SIG-M5 treated with dmso at 0.1 percent for 504 hours (cell line): ENCODE data around the gene C6orf15.
A peak's percentile ranks its signal among the peaks of the same experiment; 100 is the strongest.

Experiments
- DNase-seq: peaks from one replicate; lab custom pipeline; 2025; ENCODE audit not compliant: unreplicated experiment; lab: John Stamatoyannopoulos, UW

C6orf15 gene

GRCh38 chr6:31131595-31131994, 19.2 kb upstream of the C6orf15 start:
- DNase-seq = no peak

DNA sequence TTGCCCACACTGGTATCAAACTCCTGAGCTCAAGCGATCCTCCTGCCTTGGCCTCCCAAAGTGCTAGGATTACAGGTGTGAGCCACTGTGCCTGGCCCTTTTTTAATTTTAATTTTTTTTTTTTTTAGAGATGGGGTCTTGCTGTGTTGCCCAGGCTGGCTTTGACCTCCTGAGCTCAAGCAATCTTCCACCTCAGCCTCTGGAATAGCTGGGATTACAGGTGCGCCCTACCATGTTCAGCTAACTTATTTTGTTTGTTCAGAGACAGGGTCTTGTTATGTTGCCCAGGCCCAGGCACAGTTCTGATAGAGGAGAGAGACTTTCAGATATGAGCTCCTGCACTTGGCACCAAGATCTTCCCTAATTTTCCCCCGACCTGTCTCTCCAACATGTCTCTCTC, 18.4 kb upstream of the C6orf15 start:
- DNase-seq = no peak

GRCh38 chr6:31129130-31129529, 16.8 kb upstream of the C6orf15 start:
- DNase-seq = no peak

DNA sequence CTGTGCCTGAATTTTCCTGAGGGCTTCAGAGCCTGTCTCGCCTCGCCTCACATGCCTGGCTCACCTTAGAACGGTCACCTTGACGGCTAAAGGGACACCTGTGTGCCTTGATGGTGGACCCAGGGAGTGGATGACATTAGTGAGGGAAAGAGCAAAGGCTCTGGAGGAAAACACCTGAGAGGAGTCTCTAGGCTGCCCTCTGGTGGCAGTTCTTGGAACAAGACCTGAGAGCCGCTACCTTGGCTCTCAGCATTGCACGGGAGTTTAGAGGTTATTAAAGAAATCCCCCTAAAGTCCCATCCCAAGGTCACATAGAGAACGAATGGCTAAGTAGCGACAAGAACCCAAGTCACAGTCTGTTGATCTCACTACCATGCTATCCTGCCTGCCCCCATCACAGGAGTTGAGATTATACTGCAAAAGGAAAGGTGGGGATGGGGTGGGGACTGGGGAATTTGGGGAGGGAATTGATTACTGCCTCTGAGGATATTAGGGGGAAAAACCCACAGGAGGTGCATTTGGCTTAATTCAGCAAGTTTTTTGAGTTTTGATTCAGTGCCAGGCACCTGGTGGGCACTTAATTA, 15.8 kb upstream of the C6orf15 start:
- DNase-seq = no peak

GRCh38 chr6:31126396-31127175, 14.2 kb upstream of the C6orf15 start:
- no peak for DNase-seq

GRCh38 chr6:31125586-31126363, 13.4 kb upstream of the C6orf15 start:
- no peak for DNase-seq

DNA sequence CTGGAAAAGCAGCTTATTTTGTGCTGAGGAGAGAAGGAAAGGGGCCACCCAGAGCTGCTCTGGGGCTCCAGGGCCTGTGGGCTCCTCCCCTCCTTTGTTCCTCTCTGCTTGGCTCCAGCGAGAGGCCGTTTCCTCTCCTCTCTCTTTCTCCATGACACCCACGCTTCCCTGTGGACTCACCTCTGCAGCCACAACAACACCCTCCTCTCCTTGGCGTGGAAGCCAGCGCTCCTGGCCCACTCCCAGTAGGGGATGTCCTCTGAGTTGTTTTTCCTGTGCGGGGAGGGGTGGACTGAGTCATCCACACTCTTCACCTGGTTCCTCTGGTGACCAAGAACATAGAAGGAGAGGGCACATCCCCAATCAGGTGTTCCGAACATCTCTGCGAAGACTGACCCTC, 12.8 kb upstream of the C6orf15 start:
- DNase-seq = no peak

DNA sequence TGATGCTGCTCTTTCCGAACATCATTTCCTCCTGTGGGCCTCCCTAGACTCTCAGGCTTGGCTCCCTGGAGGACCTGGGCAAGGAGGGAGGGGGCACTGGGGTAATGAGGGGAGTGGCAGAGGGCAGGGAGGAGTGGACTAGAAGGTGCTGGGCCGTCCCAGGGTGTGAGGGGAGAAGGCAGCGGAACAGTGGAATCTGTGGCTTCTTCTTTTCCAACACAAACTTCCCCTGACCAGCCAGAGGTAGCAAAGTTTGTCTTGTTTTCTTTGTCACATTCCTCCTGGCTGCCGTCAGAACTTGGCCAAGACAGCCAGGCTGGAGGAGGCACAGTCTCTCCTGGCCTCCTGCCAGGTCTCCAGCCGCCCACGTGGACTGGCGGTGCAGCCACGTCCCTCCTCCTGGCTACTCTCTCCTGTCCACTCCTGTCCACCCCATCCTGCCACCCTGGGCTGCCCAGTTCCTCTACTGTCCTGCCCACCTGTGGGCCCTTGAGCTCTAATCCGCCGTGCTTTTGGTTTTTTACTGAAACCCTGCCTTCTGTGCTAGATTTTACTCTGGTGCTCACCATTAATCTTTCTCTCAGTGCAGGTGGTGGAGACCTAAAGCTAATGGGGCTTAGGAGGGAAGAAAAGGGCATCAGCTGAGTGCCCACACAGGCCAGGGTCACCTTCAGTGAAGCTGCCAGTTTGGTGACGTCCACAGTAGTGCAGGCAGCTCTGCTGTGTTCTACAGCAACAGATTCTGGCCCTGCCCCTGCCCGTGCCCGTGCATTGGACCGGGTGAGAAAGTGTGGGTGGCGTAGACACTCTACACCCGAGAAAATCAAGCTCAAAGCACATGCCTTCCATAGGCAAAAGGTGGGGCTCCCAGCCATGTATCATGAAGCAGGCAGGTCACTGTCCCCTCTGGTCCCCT, 10.7 kb upstream of the C6orf15 start:
- DNase-seq = peak; percentile 13

DNA sequence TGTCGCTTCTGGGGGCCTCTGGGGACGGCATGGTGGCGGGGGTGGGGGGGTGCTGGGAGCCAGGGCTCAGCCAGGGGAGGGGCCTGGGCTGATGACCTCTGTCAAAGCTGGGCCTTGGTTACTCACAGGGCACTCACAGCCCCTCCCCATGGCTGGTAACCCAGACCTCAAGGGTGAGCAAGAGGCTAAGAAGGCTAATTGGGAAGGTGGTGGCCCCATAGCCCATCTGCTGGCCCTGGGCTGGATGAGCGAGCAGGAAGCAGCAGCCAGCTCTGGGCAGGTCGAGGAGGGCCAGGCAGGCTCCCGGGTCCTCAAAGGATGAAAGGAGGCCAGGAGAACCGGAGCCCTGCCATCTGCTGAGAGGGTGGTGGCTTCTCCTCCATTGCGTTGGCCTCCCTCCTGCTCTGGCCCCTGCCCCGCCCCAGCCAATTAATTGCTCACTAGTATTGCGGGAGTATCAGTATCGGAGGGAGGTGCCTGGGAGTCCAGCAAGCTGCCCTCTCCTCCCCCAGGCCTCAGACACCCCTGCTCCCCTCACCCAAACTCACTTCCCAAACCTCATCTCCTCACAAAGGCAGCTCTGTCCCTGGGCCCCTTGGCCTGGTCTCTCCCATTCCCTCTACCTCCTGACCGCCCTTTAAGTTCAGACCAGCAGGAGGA, 8.9 kb upstream of the C6orf15 start:
- no peak for DNase-seq

DNA sequence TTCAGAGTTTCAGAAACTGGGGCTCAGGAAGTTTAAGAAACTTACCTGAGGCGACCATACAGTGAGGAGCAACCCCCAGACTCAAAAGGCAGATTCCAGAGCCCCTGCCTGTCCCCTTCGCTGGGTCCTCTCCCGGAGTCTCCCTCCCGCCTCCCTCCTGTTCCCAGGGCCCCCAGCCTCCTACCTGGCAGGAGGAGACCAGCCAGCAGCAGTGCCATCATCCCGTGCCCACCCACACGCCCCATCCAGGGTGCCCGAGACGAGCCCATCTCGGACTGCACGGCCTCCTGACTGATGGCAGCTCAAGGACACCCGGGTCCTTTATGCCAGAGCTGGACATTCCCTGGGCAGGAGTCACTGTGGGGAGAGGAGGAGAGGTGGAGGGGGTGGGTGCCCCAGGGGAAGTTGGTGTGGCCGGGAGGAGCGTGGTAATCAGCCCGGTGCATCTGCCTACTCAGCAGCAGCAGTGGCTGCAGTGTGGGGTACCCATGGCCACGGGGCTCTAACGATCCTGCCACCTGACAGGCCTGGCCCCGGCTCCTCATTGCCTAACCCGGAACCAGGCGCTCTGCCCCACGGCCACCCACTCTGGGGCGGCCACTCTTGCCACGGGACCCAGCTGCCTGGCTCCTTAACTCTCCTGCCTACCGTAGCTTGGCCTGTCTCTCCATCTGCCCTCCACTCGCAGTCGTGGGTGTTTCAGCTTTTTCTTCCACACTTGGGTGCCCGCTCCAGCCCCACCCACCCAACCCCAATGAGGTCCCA, 8.0 kb upstream of the C6orf15 start, which contains the start of gene CDSN:
TSS of gene CDSN (minus strand) at position 296 of the 765 bp plus-strand sequence. CDS start at position 269, 27 bp downstream.
- DNase-seq = no peak

GRCh38 chr6:31118178-31118577, 5.8 kb upstream of the C6orf15 start:
- DNase-seq = no peak

DNA sequence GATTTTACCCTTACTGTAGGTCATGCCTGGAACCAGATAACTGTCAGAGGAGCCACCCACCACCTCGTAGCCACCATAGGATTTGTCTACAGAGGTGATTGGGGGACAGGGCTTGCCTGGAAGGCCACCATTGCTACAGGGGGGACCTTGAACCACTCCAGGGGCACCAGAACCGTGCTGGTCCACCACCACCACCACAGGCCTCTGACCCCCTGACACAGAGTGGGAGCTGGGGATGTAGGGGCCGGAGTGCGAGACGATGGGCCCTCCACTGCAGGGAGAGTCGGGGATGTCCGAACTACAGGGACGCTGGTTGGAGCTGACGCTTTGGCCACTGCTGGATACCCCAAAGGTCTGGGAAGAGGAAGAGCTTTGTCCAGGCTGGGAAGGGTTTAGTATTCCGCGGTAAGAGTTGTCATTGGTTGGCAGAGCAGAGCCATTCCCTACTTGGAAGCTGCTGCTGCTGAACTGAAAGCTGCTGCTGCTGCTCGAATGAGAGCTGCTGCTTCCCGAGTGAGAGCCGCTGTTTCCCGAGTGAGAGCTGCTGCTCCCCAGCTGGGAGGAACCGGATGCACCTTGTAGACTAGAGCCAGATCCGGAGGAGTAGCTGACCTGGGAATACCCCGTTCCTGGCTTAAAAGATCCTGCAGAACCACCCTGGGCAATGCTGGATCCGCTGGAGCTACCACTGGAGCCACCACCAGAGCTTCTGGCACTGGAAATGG, 4.4 kb upstream of the C6orf15 start:
- no peak for DNase-seq

DNA sequence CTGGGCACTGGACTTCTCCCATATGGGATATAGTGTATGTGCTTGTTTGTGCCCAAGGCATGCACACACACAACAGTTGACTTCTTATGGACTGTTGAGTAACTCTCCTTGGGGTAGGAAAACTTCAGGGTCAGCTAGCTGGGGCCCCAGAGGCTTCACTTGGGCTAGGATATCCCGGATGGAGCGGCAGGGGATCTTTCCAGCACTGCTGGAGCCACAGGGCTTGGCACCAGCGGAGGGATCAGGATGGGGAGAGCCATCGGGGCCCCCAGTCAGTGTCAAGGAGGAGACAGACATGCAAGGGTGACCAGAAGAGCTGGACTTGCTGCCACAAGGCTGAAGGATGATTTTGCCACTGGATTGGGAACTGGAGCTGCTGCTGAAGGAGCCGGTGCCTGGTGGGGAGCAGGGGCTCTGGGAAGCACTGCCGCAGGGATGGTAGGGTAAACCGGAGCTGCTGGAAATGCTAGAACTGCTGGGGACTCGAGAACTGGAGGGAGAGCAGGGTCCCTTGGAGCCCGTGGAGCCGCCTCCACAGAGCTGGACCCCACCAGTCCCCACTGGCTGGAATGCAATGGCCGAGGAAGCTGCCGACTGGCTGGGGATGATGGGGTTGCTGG, 3.7 kb upstream of the C6orf15 start:
- DNase-seq = no peak

GRCh38 chr6:31114970-31115849, 2.8 kb upstream of the C6orf15 start:
- peak; percentile 16 for DNase-seq

DNA sequence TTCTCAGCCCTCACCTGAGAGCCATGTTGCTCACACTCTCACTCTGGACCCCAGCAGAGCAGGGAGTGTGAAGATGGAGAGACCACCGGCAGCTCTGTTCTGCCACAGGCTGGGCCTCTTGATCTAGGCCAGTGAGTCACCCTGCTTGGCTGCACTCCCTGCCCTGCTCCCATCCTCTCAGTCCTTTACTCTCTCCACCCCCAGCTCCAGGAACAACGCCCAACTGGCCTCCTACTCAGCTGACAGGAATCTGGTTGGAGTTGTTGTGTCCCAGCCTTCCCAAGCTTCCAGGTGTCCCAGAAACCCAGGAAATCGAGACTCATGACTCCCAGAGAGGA, 2.1 kb upstream of the C6orf15 start, which contains the start of gene PSORS1C1:
TSS of gene PSORS1C1 (plus strand) at position 260 of the 338 bp plus-strand sequence. CDS start 14,833 bp downstream, outside the sequence.
- DNase-seq = no peak

- no peak for DNase-seq
Observed at GRCh38 chr6:31113861-31114540, 1.6 kb upstream of the C6orf15 start.

DNA sequence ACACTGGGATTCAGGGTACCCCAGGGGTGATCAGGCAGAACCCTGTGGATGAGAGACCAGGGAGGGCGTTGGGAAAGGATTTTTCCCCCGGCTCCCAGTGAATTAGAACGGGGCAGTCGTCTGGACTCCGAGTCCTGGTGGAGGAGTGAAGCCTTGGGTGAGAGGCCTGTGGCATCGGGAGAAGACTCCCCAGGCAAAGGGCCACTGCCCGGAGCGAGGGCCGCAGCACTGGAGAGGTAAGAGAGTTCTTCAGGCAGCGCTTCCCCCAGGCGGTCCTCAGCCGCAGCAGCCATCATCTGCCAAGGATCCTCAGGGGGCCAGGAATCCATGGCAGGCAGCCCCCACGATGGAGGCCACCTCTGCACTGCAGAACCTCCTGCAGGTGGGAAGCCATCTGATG, 663 bp downstream of the C6orf15 start:
- no peak for DNase-seq
